GM23338 (cell line): Measurements from ENCODE around the gene XPO4. TPM values are rescaled to one million over a fixed set of nuclear protein-coding genes. Genes with fewer than 3 reads are reported as not detected.

Source experiments
- ATAC-seq: fragments of 200-7000 bp; cut with Tn5 transposase; 3 replicates; pipeline ENCODE4 v1.9.1; 2020
- DNase-seq: peaks from one replicate; pipeline ENCODE4 v3.0.0-alpha.2; 2015; ENCODE audit warnings: low spot score
- H2AFZ ChIP-seq: fragments of 200-600 bp; sonication (generic); 2 replicates; pipeline ENCODE4 v1.8.0; 2016; ENCODE audit warnings: antibody characterized with exemption, mild to moderate bottlenecking, moderate library complexity
- H3F3A ChIP-seq: fragments of 200-600 bp; sonication (generic); replicated peaks from 2 replicates; pipeline ENCODE4 v1.8.0; 2017; ENCODE audit warnings: antibody characterized with exemption, mixed run types, low read depth
- H3K27ac ChIP-seq: fragments of 200-600 bp; sonication (generic); 2 replicates; pipeline ENCODE4 v1.6.1; 2016; ENCODE audit warnings: low read depth
- H3K27me3 ChIP-seq: fragments of 200-600 bp; sonication (generic); 2 replicates; pipeline ENCODE4 v1.8.0; 2016; ENCODE audit warnings: mild to moderate bottlenecking, mixed run types, moderate library complexity; ENCODE audit not compliant: insufficient read depth
- H3K36me3 ChIP-seq: fragments of 200-600 bp; sonication (generic); 2 replicates; pipeline ENCODE4 v1.8.0; 2016; ENCODE audit warnings: mild to moderate bottlenecking; ENCODE audit not compliant: insufficient read depth
- H3K4me1 ChIP-seq: fragments of 200-600 bp; sonication (generic); 2 replicates; pipeline ENCODE4 v1.8.0; 2016; ENCODE audit warnings: mild to moderate bottlenecking, moderate library complexity; ENCODE audit not compliant: insufficient read depth
- H3K4me2 ChIP-seq: fragments of 200-600 bp; sonication (generic); 2 replicates; pipeline ENCODE4 v1.7.1; 2017; ENCODE audit warnings: mixed run types
- H3K4me3 ChIP-seq: fragments of 200-600 bp; sonication (generic); 2 replicates; pipeline ENCODE4 v1.6.1; 2016; ENCODE audit warnings: mixed run types
- H3K79me2 ChIP-seq: fragments of 200-600 bp; sonication (generic); replicated peaks from 2 replicates; pipeline ENCODE4 v1.8.0; 2017; ENCODE audit warnings: mild to moderate bottlenecking; ENCODE audit not compliant: insufficient read depth
- H3K9me2 ChIP-seq: fragments of 200-600 bp; sonication (generic); 2 replicates; pipeline ENCODE4 v1.8.0; 2017; ENCODE audit not compliant: insufficient read depth
- H4K20me1 ChIP-seq: fragments of 200-600 bp; sonication (generic); replicated peaks from 2 replicates; pipeline ENCODE4 v1.8.0; 2017; ENCODE audit warnings: mild to moderate bottlenecking; ENCODE audit not compliant: insufficient read depth
- H3K27ac Mint-ChIP-seq: 2 replicates; pipeline ENCODE4 v1.8.0; 2020; ENCODE audit warnings: inconsistent platforms, mild to moderate bottlenecking, moderate library complexity, mixed read lengths
- H3K27me3 Mint-ChIP-seq: 3 replicates; pipeline ENCODE4 v1.8.0; 2022; ENCODE audit warnings: low read depth, mild to moderate bottlenecking, moderate library complexity, mixed read lengths, inconsistent platforms; ENCODE audit not compliant: insufficient read depth, poor library complexity
- H3K36me3 Mint-ChIP-seq: 3 replicates; pipeline ENCODE4 v1.8.0; 2021; ENCODE audit warnings: low read depth, mild to moderate bottlenecking, inconsistent platforms, moderate library complexity, mixed read lengths
- H3K4me1 Mint-ChIP-seq: 3 replicates; pipeline ENCODE4 v1.8.0; 2020; ENCODE audit warnings: mild to moderate bottlenecking, inconsistent platforms, mixed read lengths
- H3K4me3 Mint-ChIP-seq: 3 replicates; pipeline ENCODE4 v1.8.0; 2021; ENCODE audit warnings: moderate library complexity, mild to moderate bottlenecking, inconsistent platforms, mixed read lengths
- H3K9me3 Mint-ChIP-seq: 3 replicates; pipeline ENCODE4 v1.8.0; 2020; ENCODE audit warnings: moderate library complexity, mild to moderate bottlenecking, inconsistent platforms, mixed read lengths
- CREB1 ChIP-seq: fragments of 250-450 bp; sonication (Bioruptor Pico); IDR thresholded peaks from 2 replicates; pipeline ENCODE4 v1.5.0; 2020; ENCODE audit warnings: low read depth, mild to moderate bottlenecking, moderate library complexity
- CTCF ChIP-seq, 2 experiments: fragments of 200-600 bp in 1 of 2; sonication (generic) in 1 of 2; conservative IDR thresholded peaks; 2 replicates each; pipeline versions ENCODE4 v1.5.1 to v1.6.1; 2016 to 2017; ENCODE audit warnings: antibody characterized with exemption in 2 of 2, low read depth in 2 of 2, mild to moderate bottlenecking in 2 of 2, moderate library complexity in 1 of 2
- ETS1 ChIP-seq: IDR thresholded peaks from 2 replicates; pipeline ENCODE4 v1.6.1; 2016; ENCODE audit warnings: antibody characterized with exemption
- EZH2 ChIP-seq: fragments of 200-600 bp; sonication (generic); IDR thresholded peaks from one replicate; pipeline ENCODE4 v1.8.0; 2017; ENCODE audit warnings: antibody characterized with exemption, mild to moderate bottlenecking, low read depth; ENCODE audit not compliant: unreplicated experiment
- EZH2phosphoT487 ChIP-seq: fragments of 200-600 bp; sonication (generic); IDR thresholded peaks from one replicate; pipeline ENCODE4 v1.8.1; 2018; ENCODE audit warnings: antibody characterized with exemption; ENCODE audit not compliant: unreplicated experiment
- JUNB ChIP-seq: IDR thresholded peaks from one replicate; pipeline ENCODE4 v1.6.1; 2016; ENCODE audit warnings: antibody characterized with exemption; ENCODE audit not compliant: unreplicated experiment
- NANOG ChIP-seq: IDR thresholded peaks from 2 replicates; pipeline ENCODE4 v1.6.1; 2016; ENCODE audit warnings: antibody characterized with exemption, borderline replicate concordance
- POLR2AphosphoS5 ChIP-seq: IDR thresholded peaks from 2 replicates; pipeline ENCODE4 v1.6.1; 2016; ENCODE audit warnings: antibody characterized with exemption, low read depth
- REST ChIP-seq: IDR thresholded peaks from one replicate; pipeline ENCODE4 v1.6.1; 2018; ENCODE audit warnings: antibody characterized with exemption; ENCODE audit not compliant: unreplicated experiment
- STAT1 ChIP-seq: IDR thresholded peaks from one replicate; pipeline ENCODE4 v1.6.1; 2016; ENCODE audit warnings: antibody characterized with exemption; ENCODE audit not compliant: unreplicated experiment
- ZNF114 ChIP-seq: fragments of 250-450 bp; sonication (Bioruptor Pico); IDR thresholded peaks from 2 replicates; pipeline ENCODE4 v1.5.0; 2020; ENCODE audit warnings: mild to moderate bottlenecking, moderate library complexity
- ZNF331 ChIP-seq: fragments of 250-450 bp; sonication (Bioruptor Pico); IDR thresholded peaks from 2 replicates; pipeline ENCODE4 v1.5.0; 2020; ENCODE audit warnings: low read depth, mild to moderate bottlenecking, moderate library complexity
- ZNF462 ChIP-seq: fragments of 250-450 bp; sonication (Bioruptor Pico); IDR thresholded peaks from 2 replicates; pipeline ENCODE4 v1.5.0; 2020; ENCODE audit warnings: mild to moderate bottlenecking, moderate library complexity
- polyA plus RNA-seq: library from polyadenylated mRNA; unstranded; fragments of >200 nt; fragmentation: Nextera tagmentation; extraction: Ambion mirVana; gene quantifications from 2 replicates; pipeline ENCODE4 v1.2.1, GENCODE V29; 2016
- total RNA-seq: library from RNA; depleted of rRNA; stranded (reverse); fragments of >200 nt; shearing (Covaris generic); gene quantifications from 2 replicates; pipeline ENCODE4 v1.2.3, GENCODE V29; 2014

Gene XPO4
- total and polyA plus RNA-seq, 2 experiments from 2014 or later = 14.1 to 57.8 TPM

- no peaks in the 10 kb centered on the region for H3K9me3 Mint-ChIP-seq
- no peaks in the 10 kb centered on the region for H3K4me1 ChIP-seq
- no peak overlapping the region for H3K4me3 Mint-ChIP-seq
- H3K79me2 ChIP-seq = no peaks in the 10 kb centered on the region
- H3K27ac ChIP-seq = no peak overlapping the region
- no peak overlapping the region for H2AFZ ChIP-seq
- no peaks in the 10 kb centered on the region for H4K20me1 ChIP-seq
- no peak for DNase-seq
- H3K27me3 Mint-ChIP-seq = peaks cover 4% of the 10 kb centered on the region
- peaks cover 26% of the 10 kb centered on the region; the same call in 2 of the 3 replicates for H3K36me3 Mint-ChIP-seq
- no peak overlapping the region for H3K4me3 ChIP-seq
- peaks cover 5% of the 10 kb centered on the region for H3K36me3 ChIP-seq
- peak overlapping the region; percentile 24; the same call in 1 of the 2 replicates for H3K27ac Mint-ChIP-seq
- H3K27me3 ChIP-seq = no peaks in the 10 kb centered on the region
- H3K4me1 Mint-ChIP-seq = no peaks in the 10 kb centered on the region
- H3F3A ChIP-seq = no peaks in the 10 kb centered on the region
- ATAC-seq = no peak
- H3K9me2 ChIP-seq = no peaks in the 10 kb centered on the region
- no peak overlapping the region for H3K4me2 ChIP-seq
- no peak for TF ChIP-seq ETS1
- no peak for TF ChIP-seq REST
- TF ChIP-seq EZH2phosphoT487 = no peak
- no peak for TF ChIP-seq JUNB
- TF ChIP-seq ZNF462 (CRISPR knock-in tag) = no peak
- no peak for TF ChIP-seq ZNF331 (CRISPR knock-in tag)
- no peak for TF ChIP-seq STAT1
- no peak for TF ChIP-seq EZH2
- no peak for TF ChIP-seq NANOG
- no peak for TF ChIP-seq ZNF114 (CRISPR knock-in tag)
- TF ChIP-seq POLR2AphosphoS5 = no peak
- TF ChIP-seq CTCF (conservative IDR thresholded peaks at IDR 0.05; ENCODE audit: low read depth in 2 of 2) = no peak
- no peak for TF ChIP-seq CREB1 (CRISPR knock-in tag)
These were observed 99.2 kb downstream of the XPO4 start for GRCh38 chr13:20803180-20803965.
